Panc1 (cell line): ENCODE data around the gene PRKCB. TPM values are rescaled to one million over a fixed set of nuclear protein-coding genes. Genes with fewer than 3 reads are reported as not detected.

Experiments used
- ATAC-seq: fragments of 200-7000 bp; cut with Tn5 transposase; 2 replicates; pipeline ENCODE4 v1.9.1; 2020; ENCODE audit warnings: mild to moderate bottlenecking, moderate library complexity
- BruUV-seq: library from RNA; stranded (reverse); fragments of 400-500 nt; replicated peaks from 2 replicates; lab custom pipeline; 2021; lab: Mats Ljungman, UMichigan
- CTCF ChIA-PET: fragments of 300-600 bp; sonication (Branson Sonifier 250); formaldehyde crosslinking; loops from one replicate; lab custom pipeline; 2022; ENCODE audit warnings: antibody characterized with exemption; lab: Charles Lee
- POLR2A ChIA-PET: fragments of 300-600 bp; sonication (Branson Sonifier 250); formaldehyde crosslinking; loops from one replicate; lab custom pipeline; 2022; ENCODE audit warnings: antibody characterized with exemption; lab: Charles Lee
- DNase-seq: peaks from one replicate; pipeline ENCODE4 v3.0.0-alpha.2; 2010; ENCODE audit warnings: low read depth, low spot score
- H3K27ac ChIP-seq: 2 replicates; pipeline ENCODE4 v1.5.1; 2011; ENCODE audit warnings: mild to moderate bottlenecking, low read length, inconsistent platforms
- H3K27me3 ChIP-seq: fragments of 200-500 bp; sonication (Bioruptor generic); 2 replicates; pipeline ENCODE4 v1.6.0; 2014; ENCODE audit warnings: low read length, inconsistent platforms; ENCODE audit not compliant: control insufficient read depth, insufficient read depth
- H3K36me3 ChIP-seq: fragments of 200-500 bp; sonication (Bioruptor generic); 2 replicates; pipeline ENCODE4 v1.5.1; 2014; ENCODE audit warnings: inconsistent platforms, mild to moderate bottlenecking, low read length, moderate library complexity; ENCODE audit not compliant: control insufficient read depth, insufficient read depth
- H3K4me1 ChIP-seq: 2 replicates; pipeline ENCODE4 v1.5.1; 2011; ENCODE audit warnings: inconsistent platforms, mild to moderate bottlenecking, low read length, moderate library complexity; ENCODE audit not compliant: control insufficient read depth, insufficient read depth
- H3K4me3 ChIP-seq, 2 experiments: 2 replicates each; pipeline ENCODE4 v1.5.1; 2011 to 2012; ENCODE audit warnings: low read depth in 2 of 2, low read length in 2 of 2, mild to moderate bottlenecking in 2 of 2, inconsistent platforms in 1 of 2, moderate library complexity in 1 of 2
- H3K9me3 ChIP-seq: fragments of 200-500 bp; sonication (Bioruptor generic); 2 replicates; pipeline ENCODE4 v1.5.1; 2014; ENCODE audit warnings: low read depth, mild to moderate bottlenecking, inconsistent platforms, low read length, moderate library complexity; ENCODE audit not compliant: control insufficient read depth, insufficient read depth
- POLR2AphosphoS5 ChIP-seq: IDR thresholded peaks from 2 replicates; pipeline ENCODE4 v1.6.1; 2012; ENCODE audit warnings: mild to moderate bottlenecking, low read depth, low read length, moderate library complexity
- SIN3A ChIP-seq: IDR thresholded peaks from 2 replicates; pipeline ENCODE4 v1.6.1; 2012; ENCODE audit warnings: low read depth, mild to moderate bottlenecking, low read length, moderate library complexity, borderline replicate concordance; ENCODE audit not compliant: insufficient read depth
- TCF7L2 ChIP-seq: IDR thresholded peaks from 2 replicates; pipeline ENCODE4 v1.6.1; 2011; ENCODE audit warnings: mild to moderate bottlenecking, low read depth, low read length, inconsistent platforms
- in situ Hi-C: cut with HindIII; loops from 2 replicates; pipeline ENCODE4 v1.10.0; 2016; ENCODE audit warnings: low sequenced_read_pairs, low pct_unique_long_range_greater_than_20kb
- intact Hi-C: fragments of 100-400 bp; cut with micrococcal nuclease; formaldehyde crosslinking; loops from one replicate; pipeline ENCODE4 v1.10.0; 2022; ENCODE audit not compliant: unreplicated experiment
- total RNA-seq: library from RNA; stranded (reverse); gene quantifications from one replicate; pipeline ENCODE4 v1.2.1, GENCODE V29; 2021; ENCODE audit not compliant: unreplicated experiment
- TF ChIP-seq, protein P1 (sequence below): fragments of 450-650 bp; IDR thresholded peaks from 2 replicates; pipeline ENCODE4 v1.5.1; 2017; ENCODE audit warnings: mild to moderate bottlenecking
- TF ChIP-seq, protein P2 (sequence below), 2 experiments: IDR thresholded peaks; 2 replicates each; pipeline ENCODE4 v1.6.1; 2011 to 2012; ENCODE audit warnings: low read depth in 2 of 2, control low read depth in 1 of 2, low read length in 1 of 2, mild to moderate bottlenecking in 1 of 2, moderate library complexity in 1 of 2; ENCODE audit not compliant: insufficient read depth in 1 of 2

PRKCB gene
- total RNA-seq, 1 experiment from 2014 or later: 0.41 TPM

DNA sequence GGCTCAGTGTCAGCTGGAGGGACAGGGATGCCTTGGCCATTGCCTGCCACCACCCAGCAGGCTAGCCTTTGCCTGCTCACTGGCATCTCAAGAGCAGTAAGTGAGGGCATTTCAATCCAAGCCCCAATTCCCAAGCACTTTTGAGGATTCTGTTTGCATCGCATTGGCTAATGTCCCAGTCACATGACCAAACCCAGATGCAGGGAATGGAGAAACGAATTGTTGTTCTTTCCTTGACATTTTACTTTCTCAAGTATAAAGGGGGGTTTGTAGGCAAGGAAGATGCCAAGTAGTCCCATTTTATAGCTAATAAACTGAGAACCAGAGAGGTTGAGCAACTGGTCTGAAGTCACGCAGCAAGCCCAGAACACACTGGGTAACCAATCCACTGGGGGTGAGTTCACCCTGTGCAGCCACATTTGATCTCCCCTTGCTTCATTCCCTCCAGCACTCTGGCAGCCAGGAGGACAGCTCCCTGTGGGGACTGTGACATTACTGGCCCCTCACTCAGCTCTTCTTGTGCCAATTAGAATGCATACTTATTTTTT lies 226.6 kb downstream of the PRKCB start:
- CTCF ChIA-PET: no interaction called here
- TF ChIP-seq, protein P1, sequence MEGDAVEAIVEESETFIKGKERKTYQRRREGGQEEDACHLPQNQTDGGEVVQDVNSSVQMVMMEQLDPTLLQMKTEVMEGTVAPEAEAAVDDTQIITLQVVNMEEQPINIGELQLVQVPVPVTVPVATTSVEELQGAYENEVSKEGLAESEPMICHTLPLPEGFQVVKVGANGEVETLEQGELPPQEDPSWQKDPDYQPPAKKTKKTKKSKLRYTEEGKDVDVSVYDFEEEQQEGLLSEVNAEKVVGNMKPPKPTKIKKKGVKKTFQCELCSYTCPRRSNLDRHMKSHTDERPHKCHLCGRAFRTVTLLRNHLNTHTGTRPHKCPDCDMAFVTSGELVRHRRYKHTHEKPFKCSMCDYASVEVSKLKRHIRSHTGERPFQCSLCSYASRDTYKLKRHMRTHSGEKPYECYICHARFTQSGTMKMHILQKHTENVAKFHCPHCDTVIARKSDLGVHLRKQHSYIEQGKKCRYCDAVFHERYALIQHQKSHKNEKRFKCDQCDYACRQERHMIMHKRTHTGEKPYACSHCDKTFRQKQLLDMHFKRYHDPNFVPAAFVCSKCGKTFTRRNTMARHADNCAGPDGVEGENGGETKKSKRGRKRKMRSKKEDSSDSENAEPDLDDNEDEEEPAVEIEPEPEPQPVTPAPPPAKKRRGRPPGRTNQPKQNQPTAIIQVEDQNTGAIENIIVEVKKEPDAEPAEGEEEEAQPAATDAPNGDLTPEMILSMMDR: no peak
- TF ChIP-seq SIN3A: no peak
- TF ChIP-seq TCF7L2: no peak
- no peak for TF ChIP-seq POLR2AphosphoS5
- TF ChIP-seq, protein P2, sequence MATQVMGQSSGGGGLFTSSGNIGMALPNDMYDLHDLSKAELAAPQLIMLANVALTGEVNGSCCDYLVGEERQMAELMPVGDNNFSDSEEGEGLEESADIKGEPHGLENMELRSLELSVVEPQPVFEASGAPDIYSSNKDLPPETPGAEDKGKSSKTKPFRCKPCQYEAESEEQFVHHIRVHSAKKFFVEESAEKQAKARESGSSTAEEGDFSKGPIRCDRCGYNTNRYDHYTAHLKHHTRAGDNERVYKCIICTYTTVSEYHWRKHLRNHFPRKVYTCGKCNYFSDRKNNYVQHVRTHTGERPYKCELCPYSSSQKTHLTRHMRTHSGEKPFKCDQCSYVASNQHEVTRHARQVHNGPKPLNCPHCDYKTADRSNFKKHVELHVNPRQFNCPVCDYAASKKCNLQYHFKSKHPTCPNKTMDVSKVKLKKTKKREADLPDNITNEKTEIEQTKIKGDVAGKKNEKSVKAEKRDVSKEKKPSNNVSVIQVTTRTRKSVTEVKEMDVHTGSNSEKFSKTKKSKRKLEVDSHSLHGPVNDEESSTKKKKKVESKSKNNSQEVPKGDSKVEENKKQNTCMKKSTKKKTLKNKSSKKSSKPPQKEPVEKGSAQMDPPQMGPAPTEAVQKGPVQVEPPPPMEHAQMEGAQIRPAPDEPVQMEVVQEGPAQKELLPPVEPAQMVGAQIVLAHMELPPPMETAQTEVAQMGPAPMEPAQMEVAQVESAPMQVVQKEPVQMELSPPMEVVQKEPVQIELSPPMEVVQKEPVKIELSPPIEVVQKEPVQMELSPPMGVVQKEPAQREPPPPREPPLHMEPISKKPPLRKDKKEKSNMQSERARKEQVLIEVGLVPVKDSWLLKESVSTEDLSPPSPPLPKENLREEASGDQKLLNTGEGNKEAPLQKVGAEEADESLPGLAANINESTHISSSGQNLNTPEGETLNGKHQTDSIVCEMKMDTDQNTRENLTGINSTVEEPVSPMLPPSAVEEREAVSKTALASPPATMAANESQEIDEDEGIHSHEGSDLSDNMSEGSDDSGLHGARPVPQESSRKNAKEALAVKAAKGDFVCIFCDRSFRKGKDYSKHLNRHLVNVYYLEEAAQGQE (IDR thresholded peaks at IDR 0.05; ENCODE audit: insufficient read depth in 1 of 2, low read depth in 2 of 2, low read length in 1 of 2): no peak
- no peak for ATAC-seq
- Histone ChIP-seq H3K36me3 (no peaks in the 10 kb centered on the region), H3K9me3 (no peaks in the 10 kb centered on the region), H3K27ac (no peak overlapping the region), H3K4me3 (no peak overlapping the region), H3K4me1 (no peaks in the 10 kb centered on the region), H3K27me3 (peaks cover 21% of the 10 kb centered on the region)
- DNase-seq: no peak
- BruUV-seq: no TSS peak
- intact Hi-C loops (no loop called here), in situ Hi-C loops (no loop called here)
- POLR2A ChIA-PET: no interaction called here

DNA sequence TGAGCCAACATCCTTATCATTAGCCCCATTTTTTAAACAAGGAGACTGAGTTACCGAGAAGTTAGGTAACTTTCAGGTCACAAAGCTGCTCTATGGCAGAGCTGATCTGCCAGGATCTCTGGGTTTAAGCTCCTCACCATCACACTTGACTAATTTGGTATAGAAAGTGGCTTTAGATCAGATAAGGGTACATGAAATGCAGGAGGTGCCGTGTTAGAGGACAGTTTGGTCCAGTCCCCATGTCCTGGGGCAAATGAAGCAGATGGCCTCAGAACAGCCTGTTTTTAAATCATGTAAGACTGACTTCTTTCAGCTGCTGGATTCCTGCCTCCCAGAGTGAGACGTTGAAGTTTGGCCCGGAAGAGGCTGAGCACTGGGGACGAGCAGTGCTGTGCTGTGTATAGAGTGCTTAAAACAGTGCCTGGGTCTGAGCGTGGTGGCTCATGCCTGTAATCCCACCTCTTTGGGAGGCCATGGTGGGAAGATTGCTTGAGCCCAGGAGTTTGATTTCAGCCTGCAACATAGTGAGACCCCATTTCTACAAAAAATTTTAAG lies 233.3 kb downstream of the PRKCB start:
- BruUV-seq: no TSS peak
- Histone ChIP-seq H3K4me1 (no peaks in the 10 kb centered on the region), H3K4me3 (no peak overlapping the region), H3K27me3 (peaks cover 14% of the 10 kb centered on the region), H3K36me3 (no peaks in the 10 kb centered on the region), H3K27ac (no peak overlapping the region), H3K9me3 (no peaks in the 10 kb centered on the region)
- TF ChIP-seq SIN3A: no peak
- TF ChIP-seq, protein P1: no peak
- ATAC-seq (no peak), DNase-seq (no peak)
- in situ Hi-C loops (no loop called here), intact Hi-C loops (no loop called here)
- POLR2A ChIA-PET: no interaction called here
- CTCF ChIA-PET: interaction anchor here (2.0 kb wide), 1 partner anchor 184 kb away, joined by 9 read pairs; no protein-coding TSS in a partner anchor
